HL-60 (cell line): ENCODE data around the gene KCNAB3.

Experiments
- POLR2AphosphoS5 ChIP-seq: IDR thresholded peaks from 2 replicates; pipeline ENCODE4 v1.6.1; 2012; ENCODE audit warnings: low read depth
- REST ChIP-seq: IDR thresholded peaks from 2 replicates; pipeline ENCODE4 v1.6.1; 2012; ENCODE audit warnings: low read depth; ENCODE audit not compliant: insufficient replicate concordance

GRCh38 chr17:7951143-7951792 is 21.6 kb upstream of the KCNAB3 start:
- TF ChIP-seq POLR2AphosphoS5 (no peak), REST (no peak)
